Measurements from ENCODE around the gene MEP1A.
"Not testable (repeated sequence)": the region's sequence is repeated elsewhere in the genome, so short reads cannot be mapped to it uniquely, and the experiment has no call there.

Gene MEP1A, protein sequence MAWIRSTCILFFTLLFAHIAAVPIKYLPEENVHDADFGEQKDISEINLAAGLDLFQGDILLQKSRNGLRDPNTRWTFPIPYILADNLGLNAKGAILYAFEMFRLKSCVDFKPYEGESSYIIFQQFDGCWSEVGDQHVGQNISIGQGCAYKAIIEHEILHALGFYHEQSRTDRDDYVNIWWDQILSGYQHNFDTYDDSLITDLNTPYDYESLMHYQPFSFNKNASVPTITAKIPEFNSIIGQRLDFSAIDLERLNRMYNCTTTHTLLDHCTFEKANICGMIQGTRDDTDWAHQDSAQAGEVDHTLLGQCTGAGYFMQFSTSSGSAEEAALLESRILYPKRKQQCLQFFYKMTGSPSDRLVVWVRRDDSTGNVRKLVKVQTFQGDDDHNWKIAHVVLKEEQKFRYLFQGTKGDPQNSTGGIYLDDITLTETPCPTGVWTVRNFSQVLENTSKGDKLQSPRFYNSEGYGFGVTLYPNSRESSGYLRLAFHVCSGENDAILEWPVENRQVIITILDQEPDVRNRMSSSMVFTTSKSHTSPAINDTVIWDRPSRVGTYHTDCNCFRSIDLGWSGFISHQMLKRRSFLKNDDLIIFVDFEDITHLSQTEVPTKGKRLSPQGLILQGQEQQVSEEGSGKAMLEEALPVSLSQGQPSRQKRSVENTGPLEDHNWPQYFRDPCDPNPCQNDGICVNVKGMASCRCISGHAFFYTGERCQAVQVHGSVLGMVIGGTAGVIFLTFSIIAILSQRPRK

DNA sequence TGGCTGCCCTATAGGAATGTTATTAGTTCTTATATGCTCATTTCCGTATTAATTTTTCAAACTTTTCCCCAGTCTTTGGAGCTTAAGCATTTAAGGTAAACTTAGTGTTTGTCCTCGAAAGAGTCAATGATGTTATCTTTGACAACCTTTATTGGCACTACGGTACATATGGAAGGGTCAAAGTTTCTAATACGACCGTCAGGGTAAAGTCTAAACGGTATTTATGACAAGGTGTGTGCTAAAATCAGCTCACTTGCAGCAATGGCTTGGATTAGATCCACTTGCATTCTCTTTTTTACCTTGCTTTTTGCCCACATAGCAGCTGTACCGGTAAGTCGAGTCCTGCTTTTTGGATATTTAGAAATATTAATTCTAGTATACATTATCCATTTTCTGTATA, at the start of gene MEP1A:
Gene MEP1A (plus strand): TSS at position 252 of the 400 bp plus-strand sequence. CDS start 10 bp downstream, at position 262.
- DNase-seq, result no peak

GRCh38 chr6:46743425-46744158, 49.6 kb upstream of the MEP1A start:
- DNase-seq, result no peak

- not testable (repeated sequence) for DNase-seq
Measured at GRCh38 chr6:46744159-46744725, 48.9 kb upstream of the MEP1A start.

DNA sequence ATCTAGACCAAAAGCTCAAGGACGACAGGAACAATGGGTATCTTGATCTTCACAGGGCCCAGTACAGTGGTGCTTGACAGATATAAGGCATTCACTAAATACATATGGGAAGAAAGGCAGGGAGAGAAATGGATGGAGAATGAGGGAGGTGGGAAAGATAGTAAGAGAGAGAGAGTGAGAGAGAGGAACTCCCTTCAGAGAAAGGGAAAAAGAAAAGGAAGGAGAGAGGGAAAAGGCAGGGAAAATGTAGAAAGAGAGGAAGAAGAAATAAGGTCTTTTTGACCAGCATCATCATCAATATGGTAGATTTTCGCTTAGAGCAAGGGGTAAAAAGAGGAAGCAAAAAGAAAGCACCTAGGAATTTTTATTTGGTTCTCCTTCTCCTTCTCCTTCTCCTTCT, 47.2 kb upstream of the MEP1A start:
- DNase-seq, result no peak

GRCh38 chr6:46746696-46747095, 46.5 kb upstream of the MEP1A start, which contains the start of gene ANKRD66:
Gene ANKRD66, plus strand, starts transcription at chr6:46746933. Its CDS starts 5,016 bp downstream, at chr6:46751949.
- DNase-seq, result peak; percentile 30

DNA sequence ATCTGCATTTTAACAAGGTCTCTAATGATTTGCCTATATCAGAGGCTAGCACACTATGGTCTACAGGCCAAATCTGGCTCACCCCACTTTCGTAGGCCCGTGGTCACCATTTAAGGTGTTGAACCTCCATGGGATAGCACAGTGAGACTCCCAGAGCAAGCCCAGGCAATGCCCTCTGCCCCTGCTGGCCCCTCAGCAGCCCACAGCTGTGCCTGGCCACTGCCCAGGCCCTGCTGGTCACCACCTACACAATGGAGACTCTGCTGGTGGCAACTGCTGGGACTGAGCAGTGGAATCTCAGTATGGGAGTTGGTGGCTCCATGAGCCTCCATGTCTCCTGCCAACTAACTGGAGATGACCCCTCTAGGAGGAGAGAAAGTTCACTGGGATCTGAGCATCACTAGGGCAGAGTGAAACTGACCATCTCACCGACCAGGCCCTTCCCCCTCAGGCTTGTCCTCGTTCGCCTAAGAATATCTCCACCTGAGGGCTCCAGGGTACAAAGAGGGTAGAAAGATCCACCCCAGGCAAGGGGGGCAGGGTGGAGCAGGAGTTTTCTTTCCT, 44.2 kb upstream of the MEP1A start:
- DNase-seq, result no peak

DNA sequence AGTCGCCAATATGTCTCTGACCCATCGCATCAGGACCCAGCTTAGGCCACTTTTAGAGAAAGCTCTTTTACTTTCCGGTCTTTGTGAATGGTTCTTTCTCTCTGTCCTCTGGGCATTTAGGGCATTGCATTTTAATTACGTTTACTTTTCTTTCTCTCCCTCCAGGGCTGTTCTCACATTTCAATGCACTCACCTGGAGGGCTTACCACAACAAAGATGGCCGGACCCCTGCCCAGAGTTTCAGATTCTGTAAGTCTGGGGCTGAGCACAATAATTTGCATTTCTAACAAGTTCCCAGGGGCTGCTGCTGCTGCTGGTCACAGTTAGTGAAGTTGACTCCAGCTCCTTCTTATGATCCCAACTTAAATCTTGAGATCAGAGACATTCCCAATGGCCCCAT, 43.5 kb upstream of the MEP1A start:
- DNase-seq, result no peak

GRCh38 chr6:46751658-46752057, 41.5 kb upstream of the MEP1A start:
- DNase-seq, result no peak

GRCh38 chr6:46755865-46756264, 37.3 kb upstream of the MEP1A start:
- no peak for DNase-seq

DNA sequence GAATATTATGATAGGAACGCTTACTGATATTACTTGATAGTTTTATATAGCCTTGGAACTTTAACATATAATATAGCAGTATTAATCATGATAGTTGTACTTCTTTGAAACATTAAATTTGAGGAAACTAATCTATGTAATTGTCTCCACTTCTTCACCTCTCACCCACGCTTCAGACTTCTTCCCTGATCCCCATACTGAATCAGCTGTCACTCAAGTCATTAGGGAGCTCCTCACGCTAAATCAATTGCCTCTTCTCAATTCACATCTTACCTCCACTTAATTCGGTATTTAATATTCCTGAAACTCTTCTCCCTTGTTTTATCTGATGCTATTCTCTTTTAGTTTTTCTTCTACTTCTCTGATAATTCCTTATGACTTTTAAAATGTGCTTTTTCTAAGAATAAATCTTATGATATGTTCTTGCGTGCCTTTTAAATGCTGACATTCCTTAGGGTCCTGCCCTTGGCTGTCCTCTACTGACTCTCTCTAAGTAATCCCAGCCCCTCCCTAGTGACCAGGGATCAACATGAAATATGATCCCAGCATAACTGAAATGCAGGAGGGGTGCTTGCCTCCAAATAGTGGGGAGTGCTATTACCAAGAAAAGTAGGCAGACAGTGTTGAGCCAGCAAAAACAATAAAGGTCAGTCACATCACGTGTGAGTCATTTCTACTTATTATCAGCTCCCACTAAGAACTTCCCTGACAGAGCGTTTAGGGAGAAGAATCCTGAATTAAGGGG, 36.5 kb upstream of the MEP1A start:
- peak; percentile 41 for DNase-seq

DNA sequence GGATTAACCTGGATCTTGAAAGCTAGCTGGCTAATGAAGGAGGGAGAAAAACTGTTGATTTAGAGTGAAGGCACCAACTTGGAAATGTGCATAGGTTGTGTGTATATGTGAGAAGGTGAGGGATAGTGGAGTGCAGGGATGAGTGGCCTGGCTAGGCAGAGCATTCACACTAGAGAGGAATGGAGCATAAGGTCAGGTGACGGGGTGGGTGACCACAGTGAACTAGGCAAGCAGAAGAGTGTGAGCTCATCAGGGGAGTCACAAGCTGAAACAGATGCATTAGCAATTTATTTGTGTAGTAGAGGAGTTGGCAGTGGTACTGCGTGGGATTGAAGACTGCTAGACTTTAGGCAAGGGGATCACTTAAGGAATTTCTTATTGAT, 36.0 kb upstream of the MEP1A start:
- no peak for DNase-seq

GRCh38 chr6:46758960-46759753, 34.0 kb upstream of the MEP1A start:
- no peak for DNase-seq

- no peak for DNase-seq
Measured at GRCh38 chr6:46760925-46761324, 32.3 kb upstream of the MEP1A start.

GRCh38 chr6:46763466-46763865, 29.7 kb upstream of the MEP1A start:
- DNase-seq, result no peak

GRCh38 chr6:46764280-46764679, 28.9 kb upstream of the MEP1A start:
- not testable (repeated sequence) for DNase-seq

DNA sequence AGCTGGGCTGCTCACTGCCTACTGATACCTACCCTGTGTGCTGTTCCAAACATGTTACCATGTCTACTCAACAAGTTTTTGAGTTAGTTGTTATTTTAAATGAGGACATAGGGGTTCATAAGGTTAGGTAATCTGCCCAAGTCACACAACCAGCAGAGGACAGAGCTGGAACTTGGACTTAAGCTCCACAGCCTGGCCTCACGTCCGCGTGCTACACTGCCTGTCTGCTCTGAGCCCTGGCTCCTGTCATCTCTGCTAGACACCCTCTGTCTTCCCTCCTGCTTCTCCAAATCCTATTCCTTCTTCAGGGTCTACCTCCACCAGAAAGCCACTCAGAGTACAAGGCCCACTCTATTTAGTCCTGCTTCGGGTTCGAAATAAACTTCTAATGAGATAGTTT, 28.2 kb upstream of the MEP1A start:
- no peak for DNase-seq

GRCh38 chr6:46772016-46772415, 21.2 kb upstream of the MEP1A start:
- DNase-seq, result no peak

GRCh38 chr6:46772762-46773161, 20.4 kb upstream of the MEP1A start:
- peak; percentile 20 for DNase-seq

GRCh38 chr6:46773201-46773855, 19.9 kb upstream of the MEP1A start:
- DNase-seq, result no peak

DNA sequence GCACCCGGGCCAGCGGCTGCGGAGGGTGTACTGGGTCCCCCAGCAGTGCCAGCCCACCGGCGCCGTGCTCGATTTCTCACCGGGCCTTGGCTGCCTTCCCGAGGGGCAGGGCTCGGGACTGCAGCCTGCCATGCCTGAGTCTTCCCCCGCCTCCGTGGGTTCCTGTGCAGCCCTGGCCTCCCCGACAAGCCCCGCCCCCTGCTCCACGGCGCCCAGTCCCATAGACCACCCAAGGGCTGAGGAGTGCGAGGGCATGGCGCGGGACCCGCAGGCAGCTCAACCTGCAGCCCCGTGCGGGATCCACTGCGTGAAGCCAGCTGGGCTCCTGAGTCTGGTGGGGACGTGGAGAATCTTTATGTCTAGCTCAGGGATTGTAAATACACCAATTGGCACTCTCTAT, 18.5 kb upstream of the MEP1A start:
- not testable (repeated sequence) for DNase-seq
